ENCODE data around the gene GNLY. TPM values are rescaled to one million over a fixed set of nuclear protein-coding genes. Genes with fewer than 3 reads are reported as not detected.

Gene GNLY
- not detected in 2 replicates for total RNA-seq
- long read RNA-seq, result 0 reads

DNA sequence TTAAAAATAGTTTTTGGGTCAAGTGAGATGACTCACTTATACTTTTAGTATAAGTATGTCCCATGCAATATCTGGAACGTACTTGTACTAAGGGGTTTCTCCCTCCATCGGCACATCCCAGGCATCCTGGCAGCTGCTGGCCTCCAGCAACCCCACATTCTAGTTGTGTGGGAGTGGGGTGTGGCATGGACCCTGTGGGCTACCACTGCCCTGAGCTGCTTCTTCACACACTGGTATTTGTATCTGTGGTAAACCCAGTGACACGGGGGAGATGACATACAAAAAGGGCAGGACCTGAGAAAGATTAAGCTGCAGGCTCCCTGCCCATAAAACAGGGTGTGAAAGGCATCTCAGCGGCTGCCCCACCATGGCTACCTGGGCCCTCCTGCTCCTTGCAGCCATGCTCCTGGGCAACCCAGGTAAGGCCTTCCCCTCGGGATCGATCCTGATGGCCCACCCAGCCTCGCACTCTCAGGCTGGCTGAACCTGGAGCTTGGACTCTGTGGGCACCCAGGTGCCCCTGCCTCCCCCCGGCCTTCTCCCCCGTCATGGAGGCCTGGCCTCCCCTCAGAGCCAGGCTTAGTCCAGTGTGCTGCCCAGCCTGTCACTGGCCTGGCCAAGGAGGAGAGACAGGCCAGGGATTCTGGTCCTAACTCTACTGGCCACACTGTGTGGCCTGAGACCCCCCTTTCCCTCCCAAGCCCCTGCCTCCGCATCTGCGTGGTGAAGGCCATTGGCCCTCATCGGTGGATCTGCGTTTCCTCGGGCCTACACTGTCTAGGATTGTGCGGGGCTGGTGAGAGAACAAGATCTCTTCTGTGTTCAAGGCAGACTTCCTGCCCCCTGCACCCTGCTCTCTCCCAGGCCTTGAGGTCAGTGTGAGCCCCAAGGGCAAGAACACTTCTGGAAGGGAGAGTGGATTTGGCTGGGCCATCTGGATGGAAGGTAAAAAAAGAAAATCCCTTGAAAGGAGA lies at the start of gene GNLY:
Gene GNLY (plus strand): TSS at position 307 of the 974 bp plus-strand sequence. CDS start 61 bp downstream, at position 368.
- Mint-ChIP-seq H3K4me1 (ENCODE audit: unreplicated experiment) (peaks cover 2% of the 10 kb centered on the region), H3K9me3 (ENCODE audit: unreplicated experiment) (no peaks in the 10 kb centered on the region), H3K36me3 (ENCODE audit: unreplicated experiment) (no peaks in the 10 kb centered on the region), H3K27me3 (ENCODE audit: unreplicated experiment) (peaks cover 1% of the 10 kb centered on the region), H3K27ac (ENCODE audit: unreplicated experiment) (no peak within 1 kb of the TSS), H3K4me3 (ENCODE audit: unreplicated experiment) (no peak within 1 kb of the TSS)
- TF ChIP-seq, protein P1, sequence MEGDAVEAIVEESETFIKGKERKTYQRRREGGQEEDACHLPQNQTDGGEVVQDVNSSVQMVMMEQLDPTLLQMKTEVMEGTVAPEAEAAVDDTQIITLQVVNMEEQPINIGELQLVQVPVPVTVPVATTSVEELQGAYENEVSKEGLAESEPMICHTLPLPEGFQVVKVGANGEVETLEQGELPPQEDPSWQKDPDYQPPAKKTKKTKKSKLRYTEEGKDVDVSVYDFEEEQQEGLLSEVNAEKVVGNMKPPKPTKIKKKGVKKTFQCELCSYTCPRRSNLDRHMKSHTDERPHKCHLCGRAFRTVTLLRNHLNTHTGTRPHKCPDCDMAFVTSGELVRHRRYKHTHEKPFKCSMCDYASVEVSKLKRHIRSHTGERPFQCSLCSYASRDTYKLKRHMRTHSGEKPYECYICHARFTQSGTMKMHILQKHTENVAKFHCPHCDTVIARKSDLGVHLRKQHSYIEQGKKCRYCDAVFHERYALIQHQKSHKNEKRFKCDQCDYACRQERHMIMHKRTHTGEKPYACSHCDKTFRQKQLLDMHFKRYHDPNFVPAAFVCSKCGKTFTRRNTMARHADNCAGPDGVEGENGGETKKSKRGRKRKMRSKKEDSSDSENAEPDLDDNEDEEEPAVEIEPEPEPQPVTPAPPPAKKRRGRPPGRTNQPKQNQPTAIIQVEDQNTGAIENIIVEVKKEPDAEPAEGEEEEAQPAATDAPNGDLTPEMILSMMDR (IDR thresholded peaks at IDR 0.05), result no peak
- peak; percentile 78 for DNase-seq (ENCODE audit: extremely low spot score, unreplicated experiment)

DNA sequence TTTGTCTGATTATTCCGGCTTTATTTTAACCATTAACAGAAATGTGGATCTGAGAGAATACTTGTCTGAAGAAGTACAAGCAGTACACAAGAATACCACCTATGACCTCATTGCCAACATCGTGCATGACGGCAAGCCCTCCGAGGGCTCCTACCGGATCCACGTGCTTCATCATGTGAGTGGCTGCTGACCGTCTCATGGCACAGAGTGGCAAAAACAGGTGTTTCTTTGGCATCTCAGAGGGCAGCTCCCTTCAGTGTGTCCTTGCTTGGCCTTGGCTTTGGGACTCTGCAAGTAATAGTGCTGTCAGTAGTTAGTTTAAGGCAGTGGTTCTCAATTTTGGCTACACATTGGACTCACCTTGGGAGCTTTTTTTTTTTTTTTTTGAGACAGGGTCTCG lies 49.2 kb upstream of the GNLY start:
- DNase-seq (ENCODE audit: extremely low spot score, unreplicated experiment), result no peak
- H3K27ac Mint-ChIP-seq (ENCODE audit: unreplicated experiment), result no peak overlapping the region
- peaks cover 64% of the 10 kb centered on the region for H3K36me3 Mint-ChIP-seq (ENCODE audit: unreplicated experiment)
- H3K4me1 Mint-ChIP-seq (ENCODE audit: unreplicated experiment), result peaks cover 23% of the 10 kb centered on the region
- TF ChIP-seq, protein P1 (IDR thresholded peaks at IDR 0.05), result no peak
- H3K4me3 Mint-ChIP-seq (ENCODE audit: unreplicated experiment), result no peak overlapping the region
- H3K9me3 Mint-ChIP-seq (ENCODE audit: unreplicated experiment), result no peaks in the 10 kb centered on the region
- H3K27me3 Mint-ChIP-seq (ENCODE audit: unreplicated experiment), result no peaks in the 10 kb centered on the region

DNA sequence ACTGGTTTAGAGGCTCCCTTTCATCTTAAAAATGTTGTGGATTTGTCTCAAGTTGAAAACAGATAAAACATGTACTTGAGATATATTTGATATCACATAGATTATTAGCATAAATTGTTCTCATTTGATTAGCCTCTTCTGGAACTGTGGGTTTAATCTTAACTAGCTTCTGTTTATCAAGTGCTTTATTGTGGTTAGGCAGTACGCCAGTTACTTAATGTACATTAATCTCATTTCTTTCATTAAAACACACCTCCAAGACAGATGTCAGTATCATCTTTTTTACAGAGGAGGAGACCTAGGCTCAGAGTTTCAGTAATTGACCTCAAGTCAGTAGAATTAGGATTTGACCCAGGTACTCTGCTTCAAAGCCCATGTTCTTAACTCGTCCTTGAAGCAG lies 48.0 kb upstream of the GNLY start:
- Mint-ChIP-seq H3K27ac (ENCODE audit: unreplicated experiment) (no peak overlapping the region), H3K4me1 (ENCODE audit: unreplicated experiment) (peaks cover 24% of the 10 kb centered on the region), H3K9me3 (ENCODE audit: unreplicated experiment) (no peaks in the 10 kb centered on the region), H3K27me3 (ENCODE audit: unreplicated experiment) (no peaks in the 10 kb centered on the region), H3K4me3 (ENCODE audit: unreplicated experiment) (no peak overlapping the region), H3K36me3 (ENCODE audit: unreplicated experiment) (peaks cover 58% of the 10 kb centered on the region)
- TF ChIP-seq, protein P1 (IDR thresholded peaks at IDR 0.05), result no peak
- no peak for DNase-seq (ENCODE audit: extremely low spot score, unreplicated experiment)

DNA sequence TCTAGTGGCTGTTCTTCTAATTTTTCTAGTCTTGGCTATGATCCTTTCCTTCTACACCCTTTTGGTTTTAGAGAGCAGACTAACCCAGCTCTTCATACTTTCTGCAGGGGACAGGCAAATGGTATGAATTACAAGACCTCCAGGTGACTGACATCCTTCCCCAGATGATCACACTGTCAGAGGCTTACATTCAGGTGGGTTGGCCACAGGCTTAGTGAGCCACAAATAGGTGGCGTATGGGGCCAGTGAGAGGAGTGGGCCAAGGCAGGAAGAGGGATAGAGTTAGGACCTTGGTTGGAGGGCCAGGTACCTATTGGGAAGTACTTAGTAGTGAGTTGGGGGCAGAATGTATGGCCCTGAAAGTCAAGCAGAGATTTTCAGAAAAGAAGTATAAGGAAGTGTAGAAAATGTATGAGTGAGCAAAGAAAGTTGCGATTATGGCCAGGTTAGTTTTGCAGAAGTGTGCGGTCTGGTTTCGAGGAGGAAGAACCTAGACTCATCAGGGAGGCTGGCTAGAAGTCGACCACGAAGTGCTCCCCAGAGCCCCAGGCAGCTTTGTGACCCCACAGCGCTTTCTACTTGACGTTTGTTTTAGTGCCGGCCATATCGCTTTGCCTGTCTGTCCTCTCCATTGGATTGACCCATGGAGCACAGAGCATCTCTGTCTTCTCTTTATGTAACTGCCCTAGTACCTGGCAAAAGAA lies 46.2 kb upstream of the GNLY start:
- Mint-ChIP-seq H3K9me3 (ENCODE audit: unreplicated experiment) (no peaks in the 10 kb centered on the region), H3K27ac (ENCODE audit: unreplicated experiment) (peak overlapping the region; percentile 24), H3K27me3 (ENCODE audit: unreplicated experiment) (no peaks in the 10 kb centered on the region), H3K4me1 (ENCODE audit: unreplicated experiment) (peaks cover 24% of the 10 kb centered on the region), H3K36me3 (ENCODE audit: unreplicated experiment) (peaks cover 49% of the 10 kb centered on the region), H3K4me3 (ENCODE audit: unreplicated experiment) (no peak overlapping the region)
- no peak for DNase-seq (ENCODE audit: extremely low spot score, unreplicated experiment)
- TF ChIP-seq, protein P1 (IDR thresholded peaks at IDR 0.05), result no peak

DNA sequence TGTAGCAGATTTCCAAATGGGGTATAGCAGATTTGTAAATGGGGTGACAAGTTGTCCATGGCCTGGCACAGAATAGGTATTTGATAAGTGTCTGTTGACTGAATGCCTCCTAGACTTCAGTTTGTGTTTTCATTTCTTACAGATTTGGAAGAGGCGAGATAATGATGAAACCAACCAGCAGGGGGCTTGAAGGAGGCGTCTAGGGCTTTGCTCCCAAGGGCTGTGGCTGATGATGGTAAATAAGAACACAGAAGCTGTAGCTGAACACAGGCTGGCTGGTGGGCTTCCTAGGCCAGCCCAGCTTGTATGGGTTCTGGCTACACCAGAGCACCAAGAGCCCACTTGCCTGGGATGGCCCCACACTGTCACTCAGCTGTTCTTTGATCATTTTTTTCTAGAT lies 45.5 kb upstream of the GNLY start:
- no peak overlapping the region for H3K4me3 Mint-ChIP-seq (ENCODE audit: unreplicated experiment)

More for the DNA sequence above, 45.5 kb upstream of the GNLY start:
- TF ChIP-seq, protein P1 (IDR thresholded peaks at IDR 0.05), result peak; percentile 54
- Mint-ChIP-seq H3K36me3 (ENCODE audit: unreplicated experiment) (peaks cover 51% of the 10 kb centered on the region), H3K27ac (ENCODE audit: unreplicated experiment) (peak overlapping the region; percentile 24), H3K4me1 (ENCODE audit: unreplicated experiment) (peaks cover 24% of the 10 kb centered on the region), H3K27me3 (ENCODE audit: unreplicated experiment) (no peaks in the 10 kb centered on the region), H3K9me3 (ENCODE audit: unreplicated experiment) (no peaks in the 10 kb centered on the region)
- no peak for DNase-seq (ENCODE audit: extremely low spot score, unreplicated experiment)

All from osteocyte (in vitro differentiated cells).